Activated naive CD4-positive, alpha-beta T cell treated with anti-CD3 and anti-CD28 coated beads, Interleukin-2, amount 50 U/mL, for 24 hours (primary cell): ENCODE measurements around the gene CYSLTR1.
A peak's percentile ranks its signal among the peaks of the same experiment; 100 is the strongest.

Source experiments
- H3K27ac Mint-ChIP-seq: one replicate; pipeline ENCODE4 v1.8.0; 2021; ENCODE audit warnings: mild to moderate bottlenecking, mixed read lengths
- H3K27me3 Mint-ChIP-seq: one replicate; pipeline ENCODE4 v1.8.0; 2021; ENCODE audit warnings: mixed read lengths
- H3K36me3 Mint-ChIP-seq: one replicate; pipeline ENCODE4 v1.8.0; 2021; ENCODE audit warnings: mixed read lengths
- H3K4me1 Mint-ChIP-seq: one replicate; pipeline ENCODE4 v1.8.0; 2021; ENCODE audit warnings: mixed read lengths
- H3K4me3 Mint-ChIP-seq: one replicate; pipeline ENCODE4 v1.8.0; 2021; ENCODE audit warnings: mild to moderate bottlenecking, mixed read lengths
- H3K9me3 Mint-ChIP-seq: one replicate; pipeline ENCODE4 v1.8.0; 2021; ENCODE audit warnings: mixed read lengths

Gene CYSLTR1

GRCh38 chrX:78327370-78328086 lies at the start of gene CYSLTR1:
CYSLTR1 (minus strand) TSS chrX:78327611; CDS start chrX:78273746, 53,865 bp downstream.
- no peaks in the 10 kb centered on the region for H3K27me3 Mint-ChIP-seq
- no peaks in the 10 kb centered on the region for H3K9me3 Mint-ChIP-seq
- peaks cover 62% of the 10 kb centered on the region for H3K4me1 Mint-ChIP-seq
- H3K4me3 Mint-ChIP-seq = peak within 1 kb of the TSS; percentile 87
- no peaks in the 10 kb centered on the region for H3K36me3 Mint-ChIP-seq
- H3K27ac Mint-ChIP-seq = peak within 1 kb of the TSS; percentile 95

GRCh38 chrX:78377186-78377585 lies 49.8 kb upstream of the CYSLTR1 start:
- H3K9me3 Mint-ChIP-seq = no peaks in the 10 kb centered on the region
- H3K27ac Mint-ChIP-seq = no peak overlapping the region
- H3K4me3 Mint-ChIP-seq = no peak overlapping the region
- peaks cover 26% of the 10 kb centered on the region for H3K4me1 Mint-ChIP-seq
- peaks cover 5% of the 10 kb centered on the region for H3K36me3 Mint-ChIP-seq
- no peaks in the 10 kb centered on the region for H3K27me3 Mint-ChIP-seq

- H3K27ac Mint-ChIP-seq = no peak overlapping the region
- no peak overlapping the region for H3K4me3 Mint-ChIP-seq
- no peaks in the 10 kb centered on the region for H3K9me3 Mint-ChIP-seq
- H3K4me1 Mint-ChIP-seq = peaks cover 26% of the 10 kb centered on the region
- H3K27me3 Mint-ChIP-seq = no peaks in the 10 kb centered on the region
- H3K36me3 Mint-ChIP-seq = peaks cover 5% of the 10 kb centered on the region
These were observed 48.5 kb upstream of the CYSLTR1 start for GRCh38 chrX:78375894-78376293.

- no peaks in the 10 kb centered on the region for H3K36me3 Mint-ChIP-seq
- no peaks in the 10 kb centered on the region for H3K27me3 Mint-ChIP-seq
- H3K27ac Mint-ChIP-seq = no peak overlapping the region
- H3K9me3 Mint-ChIP-seq = no peaks in the 10 kb centered on the region
- H3K4me3 Mint-ChIP-seq = no peak overlapping the region
- no peaks in the 10 kb centered on the region for H3K4me1 Mint-ChIP-seq
These were observed 39.2 kb upstream of the CYSLTR1 start for GRCh38 chrX:78366576-78366975.

GRCh38 chrX:78357342-78358055 lies 30.1 kb upstream of the CYSLTR1 start:
- H3K9me3 Mint-ChIP-seq = peaks cover 3% of the 10 kb centered on the region
- H3K27ac Mint-ChIP-seq = no peak overlapping the region
- H3K4me1 Mint-ChIP-seq = no peaks in the 10 kb centered on the region
- no peak overlapping the region for H3K4me3 Mint-ChIP-seq
- no peaks in the 10 kb centered on the region for H3K27me3 Mint-ChIP-seq
- peaks cover 4% of the 10 kb centered on the region for H3K36me3 Mint-ChIP-seq

- Mint-ChIP-seq H3K27ac (peak overlapping the region; percentile 70), H3K9me3 (no peaks in the 10 kb centered on the region), H3K4me3 (peak overlapping the region; percentile 33), H3K4me1 (peaks cover 77% of the 10 kb centered on the region), H3K27me3 (no peaks in the 10 kb centered on the region), H3K36me3 (no peaks in the 10 kb centered on the region)
These were observed 6.1 kb upstream of the CYSLTR1 start for GRCh38 chrX:78333521-78333920.

- no peak overlapping the region for H3K4me3 Mint-ChIP-seq
- no peaks in the 10 kb centered on the region for H3K9me3 Mint-ChIP-seq
- no peaks in the 10 kb centered on the region for H3K36me3 Mint-ChIP-seq
- H3K4me1 Mint-ChIP-seq = peaks cover 77% of the 10 kb centered on the region
- peak overlapping the region; percentile 59 for H3K27ac Mint-ChIP-seq
- no peaks in the 10 kb centered on the region for H3K27me3 Mint-ChIP-seq
These were observed 4.3 kb upstream of the CYSLTR1 start for GRCh38 chrX:78331708-78332107.

GRCh38 chrX:78330540-78330939 lies 3.1 kb upstream of the CYSLTR1 start:
- H3K27me3 Mint-ChIP-seq = no peaks in the 10 kb centered on the region
- peaks cover 70% of the 10 kb centered on the region for H3K4me1 Mint-ChIP-seq
- H3K4me3 Mint-ChIP-seq = peak overlapping the region; percentile 8
- H3K9me3 Mint-ChIP-seq = no peaks in the 10 kb centered on the region
- no peaks in the 10 kb centered on the region for H3K36me3 Mint-ChIP-seq
- peak overlapping the region; percentile 62 for H3K27ac Mint-ChIP-seq

- no peaks in the 10 kb centered on the region for H3K9me3 Mint-ChIP-seq
- peak overlapping the region; percentile 96 for H3K27ac Mint-ChIP-seq
- no peaks in the 10 kb centered on the region for H3K36me3 Mint-ChIP-seq
- H3K4me1 Mint-ChIP-seq = peaks cover 66% of the 10 kb centered on the region
- H3K27me3 Mint-ChIP-seq = no peaks in the 10 kb centered on the region
- H3K4me3 Mint-ChIP-seq = peak overlapping the region; percentile 87
These were observed 2.7 kb upstream of the CYSLTR1 start for GRCh38 chrX:78330068-78330467.

- Mint-ChIP-seq H3K4me1 (peaks cover 61% of the 10 kb centered on the region), H3K9me3 (no peaks in the 10 kb centered on the region), H3K4me3 (peak overlapping the region; percentile 87), H3K36me3 (no peaks in the 10 kb centered on the region), H3K27me3 (no peaks in the 10 kb centered on the region), H3K27ac (peak overlapping the region; percentile 96)
These were observed 2.1 kb upstream of the CYSLTR1 start for GRCh38 chrX:78329486-78329885.

GRCh38 chrX:78326401-78326800 lies 1.0 kb downstream of the CYSLTR1 start:
- no peaks in the 10 kb centered on the region for H3K9me3 Mint-ChIP-seq
- peak overlapping the region; percentile 80 for H3K27ac Mint-ChIP-seq
- H3K27me3 Mint-ChIP-seq = no peaks in the 10 kb centered on the region
- peaks cover 3% of the 10 kb centered on the region for H3K36me3 Mint-ChIP-seq
- peaks cover 62% of the 10 kb centered on the region for H3K4me1 Mint-ChIP-seq
- H3K4me3 Mint-ChIP-seq = peak overlapping the region; percentile 87

- Mint-ChIP-seq H3K9me3 (no peaks in the 10 kb centered on the region), H3K4me1 (peaks cover 50% of the 10 kb centered on the region), H3K4me3 (peak overlapping the region; percentile 80), H3K36me3 (peaks cover 15% of the 10 kb centered on the region), H3K27me3 (no peaks in the 10 kb centered on the region), H3K27ac (peak overlapping the region; percentile 79)
These were observed 4.5 kb downstream of the CYSLTR1 start for GRCh38 chrX:78322863-78323262.

- H3K9me3 Mint-ChIP-seq = no peaks in the 10 kb centered on the region
- H3K36me3 Mint-ChIP-seq = peaks cover 15% of the 10 kb centered on the region
- H3K27ac Mint-ChIP-seq = peak overlapping the region; percentile 76
- H3K27me3 Mint-ChIP-seq = no peaks in the 10 kb centered on the region
- H3K4me1 Mint-ChIP-seq = peaks cover 52% of the 10 kb centered on the region
- peak overlapping the region; percentile 52 for H3K4me3 Mint-ChIP-seq
These were observed 5.6 kb downstream of the CYSLTR1 start for GRCh38 chrX:78321809-78322208.

- Mint-ChIP-seq H3K27me3 (no peaks in the 10 kb centered on the region), H3K4me1 (peaks cover 73% of the 10 kb centered on the region)
These were observed 11.1 kb downstream of the CYSLTR1 start for GRCh38 chrX:78316265-78316664.

GRCh38 chrX:78315745-78316144 lies 11.7 kb downstream of the CYSLTR1 start:
- H3K9me3 Mint-ChIP-seq = no peaks in the 10 kb centered on the region
- peaks cover 73% of the 10 kb centered on the region for H3K4me1 Mint-ChIP-seq
- no peak overlapping the region for H3K27ac Mint-ChIP-seq
- no peaks in the 10 kb centered on the region for H3K27me3 Mint-ChIP-seq
- no peak overlapping the region for H3K4me3 Mint-ChIP-seq
- peaks cover 28% of the 10 kb centered on the region for H3K36me3 Mint-ChIP-seq

More at GRCh38 chrX:78316265-78316664, 11.1 kb downstream of the CYSLTR1 start:
- Mint-ChIP-seq H3K27ac (no peak overlapping the region), H3K9me3 (no peaks in the 10 kb centered on the region), H3K36me3 (peaks cover 33% of the 10 kb centered on the region), H3K4me3 (no peak overlapping the region)

- Mint-ChIP-seq H3K36me3 (peaks cover 32% of the 10 kb centered on the region), H3K27me3 (no peaks in the 10 kb centered on the region), H3K9me3 (no peaks in the 10 kb centered on the region), H3K4me3 (peak overlapping the region; percentile 74), H3K4me1 (peaks cover 84% of the 10 kb centered on the region), H3K27ac (peak overlapping the region; percentile 93)
These were observed 12.8 kb downstream of the CYSLTR1 start for GRCh38 chrX:78314561-78314960.
